Neural cell (in vitro differentiated cells): ENCODE results near the gene NPAS2. TPM values are rescaled to one million over a fixed set of nuclear protein-coding genes. Genes with fewer than 3 reads are reported as not detected.

ENCODE experiments used
- H2AFZ ChIP-seq: fragments of 200-600, 300-800 bp; sonication (generic), shearing (Covaris generic); 2 replicates; pipeline ENCODE4 v1.6.0; 2014; ENCODE audit warnings: low read depth, mild to moderate bottlenecking, antibody characterized with exemption, low read length, moderate library complexity
- H3F3A ChIP-seq: fragments of 200-600 bp; shearing (Covaris generic); 2 replicates; pipeline ENCODE4 v1.6.1; 2016; ENCODE audit warnings: mild to moderate bottlenecking, moderate library complexity, mixed read lengths, antibody characterized with exemption, low read length; ENCODE audit not compliant: insufficient read depth, poor library complexity, severe bottlenecking
- H3K27ac ChIP-seq: fragments of 200-600, 300-800 bp; sonication (generic), shearing (Covaris generic); 2 replicates; pipeline ENCODE4 v1.5.1; 2014; ENCODE audit warnings: mild to moderate bottlenecking, low read length, moderate library complexity
- H3K27me3 ChIP-seq: fragments of 300-800, 200-600 bp; sonication (generic), shearing (Covaris generic); 2 replicates; pipeline ENCODE4 v1.6.0; 2014; ENCODE audit warnings: mild to moderate bottlenecking, low read depth, low read length, moderate library complexity; ENCODE audit not compliant: insufficient read depth
- H3K36me3 ChIP-seq: fragments of 300-800, 200-600 bp; sonication (generic), shearing (Covaris generic); 2 replicates; pipeline ENCODE4 v1.5.1; 2014; ENCODE audit warnings: mild to moderate bottlenecking, antibody characterized with exemption, low read length, moderate library complexity; ENCODE audit not compliant: insufficient read depth
- H3K4me2 ChIP-seq: fragments of 300-800, 200-600 bp; sonication (generic), shearing (Covaris generic); 2 replicates; pipeline ENCODE4 v1.6.0; 2014; ENCODE audit warnings: mild to moderate bottlenecking, low read length
- H3K4me3 ChIP-seq: fragments of 300-800, 200-600 bp; sonication (generic), shearing (Covaris generic); 2 replicates; pipeline ENCODE4 v1.5.1; 2014; ENCODE audit warnings: mild to moderate bottlenecking, low read length, moderate library complexity
- H3K79me2 ChIP-seq: fragments of 200-600 bp; shearing (Covaris generic); replicated peaks from 2 replicates; pipeline ENCODE4 v1.6.0; 2014; ENCODE audit warnings: mild to moderate bottlenecking, low read length, moderate library complexity; ENCODE audit not compliant: insufficient read depth
- H3K9ac ChIP-seq: fragments of 300-800, 200-600 bp; sonication (generic), shearing (Covaris generic); 2 replicates; pipeline ENCODE4 v1.6.1; 2016; ENCODE audit warnings: mild to moderate bottlenecking, low read length, mixed read lengths
- H3K9me2 ChIP-seq: fragments of 200-600 bp; shearing (Covaris generic); 2 replicates; pipeline ENCODE4 v1.6.1; 2016; ENCODE audit warnings: mild to moderate bottlenecking, low read length, mixed read lengths; ENCODE audit not compliant: insufficient read depth
- H3K9me3 ChIP-seq: fragments of 200-600, 300-800 bp; sonication (generic), shearing (Covaris generic); 2 replicates; pipeline ENCODE4 v1.6.1; 2016; ENCODE audit warnings: mild to moderate bottlenecking, mixed run types, low read length, moderate library complexity, mixed read lengths
- H4K20me1 ChIP-seq: fragments of 200-600 bp; shearing (Covaris generic); 2 replicates; pipeline ENCODE4 v1.6.1; 2016; ENCODE audit warnings: mild to moderate bottlenecking, mixed run types; ENCODE audit not compliant: insufficient read depth
- CTCF ChIP-seq: fragments of 450-650 bp; IDR thresholded peaks from 2 replicates; pipeline ENCODE4 v1.5.1; 2014; ENCODE audit warnings: antibody characterized with exemption, mild to moderate bottlenecking, moderate library complexity; ENCODE audit not compliant: poor library complexity, severe bottlenecking
- EP300 ChIP-seq: fragments of 450-650 bp; conservative IDR thresholded peaks from 2 replicates; pipeline ENCODE4 v1.6.1; 2014; ENCODE audit warnings: antibody characterized with exemption, mild to moderate bottlenecking, moderate library complexity; ENCODE audit not compliant: poor library complexity, severe bottlenecking
- EZH2 ChIP-seq: fragments of 200-600, 300-800 bp; shearing (Covaris generic), sonication (generic); IDR thresholded peaks from 2 replicates; pipeline ENCODE4 v1.6.1; 2014; ENCODE audit warnings: antibody characterized with exemption, low read length, borderline replicate concordance, mild to moderate bottlenecking; ENCODE audit not compliant: insufficient read depth, poor library complexity, severe bottlenecking
- MXI1 ChIP-seq: fragments of 450-650 bp; conservative IDR thresholded peaks from 2 replicates; pipeline ENCODE4 v1.6.1; 2014; ENCODE audit warnings: antibody characterized with exemption, mild to moderate bottlenecking; ENCODE audit not compliant: poor library complexity, severe bottlenecking
- POLR2AphosphoS5 ChIP-seq: IDR thresholded peaks from 2 replicates; pipeline ENCODE4 v1.6.1; 2012
- RAD21 ChIP-seq: fragments of 450-650 bp; conservative IDR thresholded peaks from 2 replicates; pipeline ENCODE4 v1.6.1; 2014; ENCODE audit warnings: antibody characterized with exemption, mild to moderate bottlenecking, moderate library complexity
- REST ChIP-seq: IDR thresholded peaks from 2 replicates; pipeline ENCODE4 v1.6.1; 2012; ENCODE audit warnings: borderline replicate concordance
- SMC3 ChIP-seq: fragments of 450-650 bp; conservative IDR thresholded peaks from 2 replicates; pipeline ENCODE4 v1.6.1; 2014; ENCODE audit warnings: antibody characterized with exemption, mild to moderate bottlenecking, moderate library complexity; ENCODE audit not compliant: poor library complexity
- TAF1 ChIP-seq: IDR thresholded peaks from 2 replicates; pipeline ENCODE4 v1.6.1; 2012; ENCODE audit warnings: low read depth
- polyA plus RNA-seq: library from polyadenylated mRNA; depleted of rRNA; stranded (reverse); fragments of >200 nt; gene quantifications from 2 replicates; pipeline ENCODE4 v1.2.3, GENCODE V29; 2014

NPAS2 gene
- polyA plus RNA-seq, 1 donor from 2014 or later, result 2.1 TPM

GRCh38 chr2:100876231-100876860 is 56.4 kb downstream of the NPAS2 start:
- Histone ChIP-seq H4K20me1 (no peaks in the 10 kb centered on the region), H3F3A (no peaks in the 10 kb centered on the region), H3K4me2 (no peak overlapping the region), H3K27ac (no peak overlapping the region), H3K4me3 (no peak overlapping the region), H2AFZ (no peak overlapping the region), H3K9ac (no peak overlapping the region), H3K79me2 (no peaks in the 10 kb centered on the region), H3K9me3 (no peaks in the 10 kb centered on the region), H3K9me2 (no peaks in the 10 kb centered on the region), H3K27me3 (no peaks in the 10 kb centered on the region), H3K36me3 (no peaks in the 10 kb centered on the region)
- TF ChIP-seq SMC3 (no peak), RAD21 (no peak), CTCF (no peak), REST (no peak), MXI1 (no peak), POLR2AphosphoS5 (no peak), TAF1 (no peak), EZH2 (no peak), EP300 (no peak)

- Histone ChIP-seq H3K9ac (no peak overlapping the region), H3K27me3 (no peaks in the 10 kb centered on the region), H3F3A (no peaks in the 10 kb centered on the region), H3K4me2 (no peak overlapping the region), H4K20me1 (no peaks in the 10 kb centered on the region), H3K9me3 (no peaks in the 10 kb centered on the region), H2AFZ (no peak overlapping the region), H3K4me3 (no peak overlapping the region), H3K79me2 (no peaks in the 10 kb centered on the region), H3K27ac (no peak overlapping the region), H3K9me2 (no peaks in the 10 kb centered on the region), H3K36me3 (no peaks in the 10 kb centered on the region)
- no peak for TF ChIP-seq REST
Measured at GRCh38 chr2:100877555-100877954, 57.6 kb downstream of the NPAS2 start.
